GM12892 (cell line): ENCODE results near the gene VWA1.
A peak's percentile ranks its signal among the peaks of the same experiment; 100 is the strongest.

Source experiments
- POLR2A ChIP-seq: IDR thresholded peaks from 2 replicates; pipeline ENCODE4 v1.6.1; 2011; ENCODE audit warnings: low read depth, low read length, control low read depth
- POLR2AphosphoS5 ChIP-seq: IDR thresholded peaks from 2 replicates; pipeline ENCODE4 v1.6.1; 2011; ENCODE audit warnings: low read depth, low read length, control low read depth

GRCh38 chr1:1399187-1399871 lies 36.2 kb upstream of the VWA1 start, which contains the start of gene CCNL2:
- TF ChIP-seq POLR2AphosphoS5 (peak; percentile 83), POLR2A (peak; percentile 90)
